Measurements from ENCODE around the gene PTPN1.

DNA sequence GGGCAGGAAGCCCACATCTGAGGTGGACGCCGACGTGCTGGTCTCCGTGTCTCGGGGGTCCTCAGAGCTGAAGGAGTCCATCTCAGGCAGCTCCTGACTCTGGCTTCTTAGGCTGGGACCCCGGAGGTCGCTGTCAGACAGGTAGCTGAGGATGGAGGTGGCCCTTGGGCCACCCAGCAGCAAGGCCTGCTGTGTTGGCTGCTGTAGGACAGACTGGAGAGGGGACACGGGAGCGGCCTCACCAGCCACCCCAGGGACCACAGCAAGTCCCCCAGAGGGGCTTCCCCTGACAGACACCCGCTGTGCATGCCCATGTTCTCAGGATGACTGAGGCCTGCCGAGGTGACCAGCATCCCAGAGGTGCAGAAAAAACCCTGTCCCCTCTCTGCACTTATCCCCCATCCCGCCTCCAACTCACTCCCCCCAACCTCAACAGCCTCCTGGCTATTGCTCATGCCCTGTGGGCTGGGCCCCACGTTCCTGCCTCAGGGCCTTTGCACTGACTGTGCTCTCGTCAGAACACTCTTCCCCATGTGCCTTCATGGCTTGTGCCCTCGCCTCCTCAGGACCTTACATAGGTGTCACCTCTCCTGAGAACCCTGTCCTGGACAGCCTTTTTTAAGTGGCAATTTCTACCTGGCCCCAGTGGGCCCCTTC is 92.4 kb downstream of the PTPN1 start:
- no peak for TF ChIP-seq CTCF (IDR thresholded peaks at IDR 0.05; ENCODE audit: low read length)
- no peak for TF ChIP-seq EZH2 (IDR thresholded peaks at IDR 0.05; ENCODE audit: borderline replicate concordance, low read length)
